ENCODE measurements around the gene C1orf116.
A peak's percentile ranks its signal among the peaks of the same experiment; 100 is the strongest.

C1orf116 gene

DNA sequence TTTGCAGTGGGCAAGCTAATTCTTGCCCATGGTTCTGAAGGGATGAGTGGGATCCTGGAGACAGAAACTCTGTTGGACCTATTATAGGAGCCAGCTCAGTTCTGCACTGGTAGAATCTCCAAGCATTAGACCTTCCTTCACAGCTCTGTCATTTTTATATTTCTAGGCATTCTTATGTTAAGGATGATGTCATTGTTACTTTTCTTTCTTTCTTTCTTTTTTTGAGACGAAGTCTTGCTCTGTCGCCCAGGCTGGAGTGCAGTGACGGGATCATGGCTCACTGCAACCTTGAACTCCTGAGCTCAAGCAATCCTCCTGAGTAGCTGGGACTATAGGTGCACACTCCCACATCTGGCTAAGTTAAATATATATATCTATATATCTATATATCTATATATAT, 28.0 kb upstream of the C1orf116 start:
- Histone ChIP-seq H2AFZ (ENCODE audit: low read length) (no peak overlapping the region), H3K79me2 (ENCODE audit: insufficient read depth, low read length) (no peaks in the 10 kb centered on the region), H3F3A (ENCODE audit: low read depth) (no peaks in the 10 kb centered on the region), H4K20me1 (ENCODE audit: insufficient read depth, low read length, poor library complexity, severe bottlenecking) (no peaks in the 10 kb centered on the region), H3K27me3 (ENCODE audit: insufficient read depth, low read length, poor library complexity, severe bottlenecking) (no peaks in the 10 kb centered on the region), H3K9me3 (ENCODE audit: insufficient read depth, low read depth, low read length) (no peaks in the 10 kb centered on the region), H3K4me2 (ENCODE audit: low read depth, low read length, poor library complexity, severe bottlenecking) (no peak overlapping the region), H3K36me3 (ENCODE audit: insufficient read depth, low read length) (no peaks in the 10 kb centered on the region), H3K4me1 (ENCODE audit: insufficient read depth, low read length, poor library complexity, severe bottlenecking) (no peaks in the 10 kb centered on the region), H3K9ac (ENCODE audit: low read depth, low read length, poor library complexity, severe bottlenecking) (no peak overlapping the region), H3K4me3 (ENCODE audit: low read length, poor library complexity, severe bottlenecking) (no peak overlapping the region), H3K9me2 (replicated peaks; ENCODE audit: low read depth, low read length) (no peaks in the 10 kb centered on the region)
- TF ChIP-seq, protein P1, sequence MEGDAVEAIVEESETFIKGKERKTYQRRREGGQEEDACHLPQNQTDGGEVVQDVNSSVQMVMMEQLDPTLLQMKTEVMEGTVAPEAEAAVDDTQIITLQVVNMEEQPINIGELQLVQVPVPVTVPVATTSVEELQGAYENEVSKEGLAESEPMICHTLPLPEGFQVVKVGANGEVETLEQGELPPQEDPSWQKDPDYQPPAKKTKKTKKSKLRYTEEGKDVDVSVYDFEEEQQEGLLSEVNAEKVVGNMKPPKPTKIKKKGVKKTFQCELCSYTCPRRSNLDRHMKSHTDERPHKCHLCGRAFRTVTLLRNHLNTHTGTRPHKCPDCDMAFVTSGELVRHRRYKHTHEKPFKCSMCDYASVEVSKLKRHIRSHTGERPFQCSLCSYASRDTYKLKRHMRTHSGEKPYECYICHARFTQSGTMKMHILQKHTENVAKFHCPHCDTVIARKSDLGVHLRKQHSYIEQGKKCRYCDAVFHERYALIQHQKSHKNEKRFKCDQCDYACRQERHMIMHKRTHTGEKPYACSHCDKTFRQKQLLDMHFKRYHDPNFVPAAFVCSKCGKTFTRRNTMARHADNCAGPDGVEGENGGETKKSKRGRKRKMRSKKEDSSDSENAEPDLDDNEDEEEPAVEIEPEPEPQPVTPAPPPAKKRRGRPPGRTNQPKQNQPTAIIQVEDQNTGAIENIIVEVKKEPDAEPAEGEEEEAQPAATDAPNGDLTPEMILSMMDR (conservative IDR thresholded peaks at IDR 0.05; ENCODE audit: low read length), result no peak
- no peak for TF ChIP-seq EZH2phosphoT487 (IDR thresholded peaks at IDR 0.05; ENCODE audit: borderline replicate concordance)

DNA sequence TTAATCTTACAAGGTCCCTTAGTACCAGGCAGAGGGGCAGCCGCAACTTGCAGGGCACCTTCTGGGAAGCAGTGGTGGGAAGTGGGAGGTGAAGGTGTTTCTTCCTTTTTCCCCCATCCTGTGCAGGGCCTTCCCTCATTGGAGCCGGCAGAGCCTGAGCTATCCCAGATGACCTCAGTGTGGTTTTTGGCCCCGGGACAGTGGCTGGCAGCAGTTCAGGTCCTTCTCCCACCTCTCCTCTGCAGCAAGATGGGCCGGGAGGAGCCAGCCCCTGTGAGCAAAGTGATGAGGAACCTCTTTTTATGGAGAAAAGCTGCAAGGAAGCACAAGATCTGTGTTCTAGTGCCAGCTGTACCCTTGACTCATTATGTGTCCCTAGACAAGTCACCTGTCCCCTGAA, 27.3 kb upstream of the C1orf116 start:
- H3K4me1 ChIP-seq (ENCODE audit: insufficient read depth, low read length, poor library complexity, severe bottlenecking), result no peaks in the 10 kb centered on the region
- no peak overlapping the region for H2AFZ ChIP-seq (ENCODE audit: low read length)
- no peak overlapping the region for H3K4me3 ChIP-seq (ENCODE audit: low read length, poor library complexity, severe bottlenecking)
- H3K36me3 ChIP-seq (ENCODE audit: insufficient read depth, low read length), result no peaks in the 10 kb centered on the region
- no peak overlapping the region for H3K4me2 ChIP-seq (ENCODE audit: low read depth, low read length, poor library complexity, severe bottlenecking)
- TF ChIP-seq, protein P1 (conservative IDR thresholded peaks at IDR 0.05; ENCODE audit: low read length), result no peak
- no peak for TF ChIP-seq EZH2phosphoT487 (IDR thresholded peaks at IDR 0.05; ENCODE audit: borderline replicate concordance)
- no peak overlapping the region for H3K9ac ChIP-seq (ENCODE audit: low read depth, low read length, poor library complexity, severe bottlenecking)
- H4K20me1 ChIP-seq (ENCODE audit: insufficient read depth, low read length, poor library complexity, severe bottlenecking), result no peaks in the 10 kb centered on the region
- H3F3A ChIP-seq (ENCODE audit: low read depth), result no peaks in the 10 kb centered on the region
- H3K9me2 ChIP-seq (replicated peaks; ENCODE audit: low read depth, low read length), result no peaks in the 10 kb centered on the region
- no peaks in the 10 kb centered on the region for H3K27me3 ChIP-seq (ENCODE audit: insufficient read depth, low read length, poor library complexity, severe bottlenecking)
- no peaks in the 10 kb centered on the region for H3K79me2 ChIP-seq (ENCODE audit: insufficient read depth, low read length)
- no peaks in the 10 kb centered on the region for H3K9me3 ChIP-seq (ENCODE audit: insufficient read depth, low read depth, low read length)

DNA sequence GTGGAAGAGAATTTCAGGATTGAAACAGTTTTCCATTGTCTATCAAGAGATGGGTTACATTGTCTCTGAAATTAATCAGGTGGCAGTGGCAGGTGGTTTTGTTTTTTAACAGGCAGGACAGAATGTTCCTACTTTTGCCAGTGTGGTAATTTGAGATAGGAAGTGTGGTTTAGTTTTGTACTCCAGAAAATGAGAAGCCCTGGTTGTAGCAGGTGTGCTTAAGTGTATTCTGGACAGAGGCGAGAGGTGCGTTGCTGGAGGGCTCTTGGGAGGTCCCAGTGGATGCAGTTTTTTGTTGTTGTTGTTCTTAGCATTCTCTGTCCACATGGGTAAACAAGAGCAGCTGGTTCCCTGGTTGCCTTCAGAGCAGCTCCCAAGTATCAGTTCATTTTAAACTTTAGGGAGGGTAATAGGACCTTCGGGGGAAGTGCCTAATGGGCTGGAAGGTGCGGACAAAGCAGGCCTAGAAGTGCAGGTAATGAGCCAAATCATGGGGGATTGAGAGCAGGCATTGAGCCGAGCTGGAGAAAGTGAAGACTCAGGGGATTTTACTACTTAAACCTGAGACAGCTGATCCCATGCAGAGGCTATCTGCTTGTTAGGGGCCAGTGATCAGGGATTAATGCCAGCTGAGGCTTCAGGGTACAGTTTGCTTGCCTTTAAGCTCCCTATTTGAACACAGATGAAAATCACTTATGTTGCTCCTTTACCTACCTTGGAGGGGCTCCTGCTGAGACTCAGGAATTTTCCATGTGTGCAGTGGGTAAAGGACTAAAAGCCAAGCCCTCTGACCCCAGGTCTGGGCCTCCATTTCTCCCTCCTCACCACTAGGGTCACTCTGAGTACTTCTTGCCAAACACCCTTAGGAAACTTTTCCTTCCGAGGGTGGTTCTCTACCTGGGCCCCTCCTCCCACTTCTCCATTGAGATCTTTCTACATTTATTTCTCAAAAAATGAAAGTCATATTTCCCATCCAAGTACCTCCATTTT, 26.6 kb upstream of the C1orf116 start:
- Histone ChIP-seq H3F3A (ENCODE audit: low read depth) (no peaks in the 10 kb centered on the region), H3K36me3 (ENCODE audit: insufficient read depth, low read length) (no peaks in the 10 kb centered on the region), H3K9me3 (ENCODE audit: insufficient read depth, low read depth, low read length) (no peaks in the 10 kb centered on the region), H3K79me2 (ENCODE audit: insufficient read depth, low read length) (no peaks in the 10 kb centered on the region), H3K9ac (ENCODE audit: low read depth, low read length, poor library complexity, severe bottlenecking) (no peak overlapping the region), H3K27me3 (ENCODE audit: insufficient read depth, low read length, poor library complexity, severe bottlenecking) (no peaks in the 10 kb centered on the region), H3K4me3 (ENCODE audit: low read length, poor library complexity, severe bottlenecking) (no peak overlapping the region), H4K20me1 (ENCODE audit: insufficient read depth, low read length, poor library complexity, severe bottlenecking) (no peaks in the 10 kb centered on the region), H3K9me2 (replicated peaks; ENCODE audit: low read depth, low read length) (no peaks in the 10 kb centered on the region), H3K4me1 (ENCODE audit: insufficient read depth, low read length, poor library complexity, severe bottlenecking) (no peaks in the 10 kb centered on the region), H2AFZ (ENCODE audit: low read length) (no peak overlapping the region), H3K4me2 (ENCODE audit: low read depth, low read length, poor library complexity, severe bottlenecking) (no peak overlapping the region)
- TF ChIP-seq, protein P1 (conservative IDR thresholded peaks at IDR 0.05; ENCODE audit: low read length), result peak; percentile 28; the same call in 1 of the 2 replicates
- no peak for TF ChIP-seq EZH2phosphoT487 (IDR thresholded peaks at IDR 0.05; ENCODE audit: borderline replicate concordance)
